H9 (cell line): ENCODE results near the gene NUCB2. TPM values are rescaled to one million over a fixed set of nuclear protein-coding genes. Genes with fewer than 3 reads are reported as not detected.

ENCODE experiments used
- DNase-seq: peaks from one replicate; pipeline ENCODE4 v3.0.0-alpha.2; 2017
- H2AFZ ChIP-seq: one replicate; pipeline ENCODE4 v1.6.1; 2013; ENCODE audit warnings: mild to moderate bottlenecking, low read length, control low read depth, moderate library complexity
- H2AK5ac ChIP-seq: 2 replicates; pipeline ENCODE4 v1.6.1; 2013; ENCODE audit warnings: low read length, control low read depth, mixed read lengths; ENCODE audit not compliant: insufficient read length
- H2BK120ac ChIP-seq: one replicate; pipeline ENCODE4 v1.6.1; 2013; ENCODE audit warnings: low read depth, mild to moderate bottlenecking, low read length, control low read depth, inconsistent platforms; ENCODE audit not compliant: poor library complexity, severe bottlenecking
- H2BK12ac ChIP-seq: 2 replicates; pipeline ENCODE4 v1.6.1; 2013; ENCODE audit warnings: low read length, control low read depth, mixed read lengths, low read depth; ENCODE audit not compliant: insufficient read length
- H2BK15ac ChIP-seq: 2 replicates; pipeline ENCODE4 v1.6.1; 2013; ENCODE audit warnings: low read depth, low read length, control low read depth
- H2BK20ac ChIP-seq: one replicate; pipeline ENCODE4 v1.6.1; 2013; ENCODE audit warnings: low read depth, mild to moderate bottlenecking, low read length, control low read depth, inconsistent platforms; ENCODE audit not compliant: poor library complexity, severe bottlenecking
- H2BK5ac ChIP-seq: 2 replicates; pipeline ENCODE4 v1.6.1; 2013; ENCODE audit warnings: low read length, control low read depth, mixed read lengths; ENCODE audit not compliant: insufficient read length
- H3K14ac ChIP-seq: 2 replicates; pipeline ENCODE4 v1.6.1; 2013; ENCODE audit warnings: low read length, control low read depth; ENCODE audit not compliant: insufficient read depth
- H3K18ac ChIP-seq: 2 replicates; pipeline ENCODE4 v1.6.1; 2013; ENCODE audit warnings: low read depth, mild to moderate bottlenecking, mixed read lengths, low read length, control low read depth; ENCODE audit not compliant: insufficient read length
- H3K23ac ChIP-seq: 2 replicates; pipeline ENCODE4 v1.6.1; 2013; ENCODE audit warnings: low read length, control low read depth, mixed read lengths, low read depth; ENCODE audit not compliant: insufficient read length
- H3K23me2 ChIP-seq: 2 replicates; pipeline ENCODE4 v1.6.1; 2013; ENCODE audit warnings: low read depth, mild to moderate bottlenecking, mixed read lengths, low read length, control low read depth; ENCODE audit not compliant: insufficient read length, poor library complexity, severe bottlenecking
- H3K27ac ChIP-seq: 2 replicates; pipeline ENCODE4 v1.5.1; 2013; ENCODE audit warnings: low read length, control low read depth, mixed read lengths, low read depth; ENCODE audit not compliant: insufficient read length
- H3K27me3 ChIP-seq: 2 replicates; pipeline ENCODE4 v1.6.1; 2013; ENCODE audit warnings: low read length, control low read depth, inconsistent platforms; ENCODE audit not compliant: insufficient read depth
- H3K4ac ChIP-seq: 2 replicates; pipeline ENCODE4 v1.6.1; 2013; ENCODE audit warnings: low read depth, mild to moderate bottlenecking, control low read depth, inconsistent platforms, low read length, moderate library complexity
- H3K4me1 ChIP-seq: 2 replicates; pipeline ENCODE4 v1.6.1; 2013; ENCODE audit warnings: low read length, control low read depth, inconsistent platforms; ENCODE audit not compliant: insufficient read depth
- H3K4me2 ChIP-seq: 2 replicates; pipeline ENCODE4 v1.6.1; 2013; ENCODE audit warnings: low read length, control low read depth, mixed read lengths; ENCODE audit not compliant: insufficient read length, insufficient read depth
- H3K56ac ChIP-seq: 2 replicates; pipeline ENCODE4 v1.6.1; 2013; ENCODE audit warnings: low read depth, mild to moderate bottlenecking, mixed read lengths, low read length, control low read depth; ENCODE audit not compliant: insufficient read length
- H3K79me1 ChIP-seq: 2 replicates; pipeline ENCODE4 v1.6.1; 2013; ENCODE audit warnings: low read depth, mild to moderate bottlenecking, moderate library complexity, low read length, control low read depth, inconsistent platforms; ENCODE audit not compliant: insufficient read depth, poor library complexity, severe bottlenecking
- H3K79me2 ChIP-seq: 2 replicates; pipeline ENCODE4 v1.6.1; 2013; ENCODE audit warnings: low read length, control low read depth, inconsistent platforms; ENCODE audit not compliant: insufficient read depth
- H3K9ac ChIP-seq: 2 replicates; pipeline ENCODE4 v1.6.1; 2013; ENCODE audit warnings: low read length, control low read depth, mixed read lengths; ENCODE audit not compliant: insufficient read length; ENCODE audit errors: extremely low read depth
- H3K9me3 ChIP-seq: one replicate; pipeline ENCODE4 v1.6.1; 2013; ENCODE audit warnings: low read depth, low read length, inconsistent platforms; ENCODE audit not compliant: control insufficient read depth
- H3T11ph ChIP-seq: one replicate; pipeline ENCODE4 v1.6.1; 2013; ENCODE audit warnings: mild to moderate bottlenecking, low read length, control low read depth, inconsistent platforms
- H4K20me1 ChIP-seq: one replicate; pipeline ENCODE4 v1.6.1; 2013; ENCODE audit not compliant: control insufficient read depth, insufficient read length, insufficient read depth
- H4K5ac ChIP-seq: 2 replicates; pipeline ENCODE4 v1.6.1; 2013; ENCODE audit warnings: low read depth, mild to moderate bottlenecking, mixed read lengths, low read length, control low read depth; ENCODE audit not compliant: insufficient read length
- H4K8ac ChIP-seq: replicated peaks from 2 replicates; pipeline ENCODE4 v1.6.1; 2013; ENCODE audit warnings: low read length, control low read depth, mixed read lengths, low read depth; ENCODE audit not compliant: insufficient read length
- H4K91ac ChIP-seq: 2 replicates; pipeline ENCODE4 v1.6.1; 2013; ENCODE audit warnings: low read depth, mild to moderate bottlenecking, moderate library complexity, mixed read lengths, low read length, control low read depth; ENCODE audit not compliant: insufficient read length
- H3K27ac Mint-ChIP-seq, 3 experiments: 2 replicates in 2 of 3; 3 replicates in 1 of 3; pipeline ENCODE4 v1.8.0; 2020 to 2021; ENCODE audit warnings: mixed read lengths in 3 of 3, mild to moderate bottlenecking in 1 of 3, moderate library complexity in 1 of 3
- H3K27me3 Mint-ChIP-seq: 2 replicates; pipeline ENCODE4 v1.8.0; 2021; ENCODE audit warnings: low read depth, mild to moderate bottlenecking, moderate library complexity, mixed read lengths
- H3K36me3 Mint-ChIP-seq, 3 experiments: 2 replicates in 2 of 3; 3 replicates in 1 of 3; pipeline ENCODE4 v1.8.0; 2020 to 2021; ENCODE audit warnings: low read depth in 3 of 3, mixed read lengths in 3 of 3; ENCODE audit not compliant: insufficient read depth in 1 of 3
- H3K4me1 Mint-ChIP-seq, 2 experiments: 2 replicates each; pipeline ENCODE4 v1.8.0; 2020; ENCODE audit warnings: mixed read lengths in 2 of 2
- H3K4me3 Mint-ChIP-seq, 2 experiments: 2 replicates in 1 of 2; 3 replicates in 1 of 2; pipeline ENCODE4 v1.8.0; 2020 to 2021; ENCODE audit warnings: mild to moderate bottlenecking in 2 of 2, mixed read lengths in 2 of 2, moderate library complexity in 1 of 2
- H3K9me3 Mint-ChIP-seq, 2 experiments: 2 replicates in 1 of 2; 3 replicates in 1 of 2; pipeline ENCODE4 v1.8.0; 2020; ENCODE audit warnings: mild to moderate bottlenecking in 2 of 2, mixed read lengths in 2 of 2, moderate library complexity in 1 of 2
- CTCF ChIP-seq: fragments of 200-600 bp; sonication (generic); conservative IDR thresholded peaks from 3 replicates; pipeline ENCODE4 v1.8.0; 2021; ENCODE audit warnings: antibody characterized with exemption, mild to moderate bottlenecking
- WGBS: extraction: QIAGEN DNeasy Blood & Tissue Kit; methylation state at CpG from one replicate; pipeline ENCODE4 v1.1.7; 2013; ENCODE audit warnings: missing lambda C conversion rate, low lambda C conversion rate, mixed read lengths; ENCODE audit not compliant: insufficient read length; ENCODE audit errors: extremely low coverage; 5-methylcytosine and 5-hydroxymethylcytosine counted together
- total RNA-seq: library from RNA; stranded (reverse); gene quantifications from 2 replicates; pipeline ENCODE4 v1.2.1, GENCODE V29; 2021

The NUCB2 gene
- total RNA-seq, 1 experiment from 2014 or later = 29.1 TPM

GRCh38 chr11:17378655-17379054 is 102.1 kb downstream of the NUCB2 start:
- Histone ChIP-seq H2BK20ac (no peak overlapping the region), H2BK15ac (no peak overlapping the region), H2BK5ac (no peak overlapping the region), H4K5ac (no peak overlapping the region), H3K27me3 (no peaks in the 10 kb centered on the region), H3T11ph (no peak overlapping the region), H3K18ac (no peak overlapping the region), H3K4me1 (no peaks in the 10 kb centered on the region), H4K20me1 (no peaks in the 10 kb centered on the region), H4K8ac (no peak overlapping the region), H3K4me2 (no peak overlapping the region), H3K27ac (no peak overlapping the region), H3K79me1 (no peaks in the 10 kb centered on the region), H3K14ac (no peak overlapping the region), H3K23ac (no peak overlapping the region), H2BK12ac (no peak overlapping the region), H4K91ac (no peak overlapping the region), H2AK5ac (no peak overlapping the region), H2BK120ac (no peak overlapping the region), H2AFZ (no peak overlapping the region), H3K56ac (no peak overlapping the region), H3K23me2 (no peaks in the 10 kb centered on the region), H3K79me2 (no peaks in the 10 kb centered on the region), H3K9ac (no peak overlapping the region), H3K9me3 (peaks cover 19% of the 10 kb centered on the region), H3K4ac (no peak overlapping the region)
- Mint-ChIP-seq H3K4me1 (peaks cover 2 to 3% of the 10 kb centered on the region in 2 experiments; a peak in 3 of 4 replicates), H3K4me3 (no peak overlapping the region), H3K27ac (no peak overlapping the region), H3K36me3 (peaks cover 4 to 13% (median 10%) of the 10 kb centered on the region in 3 experiments), H3K9me3 (peaks cover 18 to 26% of the 10 kb centered on the region in 2 experiments; a peak in 4 of 5 replicates), H3K27me3 (peaks cover 6% of the 10 kb centered on the region)
- TF ChIP-seq CTCF = no peak
- DNase-seq = no peak
- WGBS = no CpG with 5 or more reads among the region's 2 CpGs
